ENCODE data around the gene WDR5. TPM values are rescaled to one million over a fixed set of nuclear protein-coding genes. Genes with fewer than 3 reads are reported as not detected.

The WDR5 gene
- total and polyA plus RNA-seq, 2 of the 13 experiments (the other 11 are each of a cell fraction or from before 2014, with no cell fraction given): 34.3 TPM

GRCh38 chr9:134169724-134170401 is 34.0 kb downstream of the WDR5 start (continued):
- TF ChIP-seq FOXK1 (CRISPR knock-in tag; IDR thresholded peaks at IDR 0.05; ENCODE audit: borderline replicate concordance, low read depth) (no peak), HNRNPK (IDR thresholded peaks at IDR 0.05; ENCODE audit: low read depth, low read length, poor library complexity, severe bottlenecking) (no peak), ZNF317 (CRISPR knock-in tag; IDR thresholded peaks at IDR 0.05) (no peak), POLR2A (IDR thresholded peaks at IDR 0.05; ENCODE audit: insufficient read depth in 1 of 2, low read depth in 2 of 2, low read length in 2 of 2) (no peak), CREB3 (CRISPR knock-in tag; IDR thresholded peaks at IDR 0.05) (no peak), SRSF4 (IDR thresholded peaks at IDR 0.05; ENCODE audit: low read depth, low read length, poor library complexity, severe bottlenecking) (no peak), CBX2 (IDR thresholded peaks at IDR 0.05; ENCODE audit: low read depth, low read length) (no peak), CBX2 (CRISPR knock-in tag; IDR thresholded peaks at IDR 0.05; ENCODE audit: low read depth) (no peak), CERS6 (CRISPR knock-in tag; IDR thresholded peaks at IDR 0.05) (no peak), NFE2 (CRISPR knock-in tag; IDR thresholded peaks at IDR 0.05) (no peak), ZNF30 (CRISPR knock-in tag; IDR thresholded peaks at IDR 0.05) (peak; percentile 49; the same call in 1 of the 2 replicates), MBD4 (IDR thresholded peaks at IDR 0.05; ENCODE audit: borderline replicate concordance, low read length) (no peak), MAZ (IDR thresholded peaks at IDR 0.05; ENCODE audit: borderline replicate concordance, low read depth, low read length) (no peak), MAZ (CRISPR knock-in tag; IDR thresholded peaks at IDR 0.05; ENCODE audit: low read depth) (no peak), BCL3 (CRISPR knock-in tag; IDR thresholded peaks at IDR 0.05) (no peak), ZNF577 (CRISPR knock-in tag; IDR thresholded peaks at IDR 0.05; ENCODE audit: borderline replicate concordance, low read depth) (no peak), THRA (CRISPR knock-in tag; IDR thresholded peaks at IDR 0.05; ENCODE audit: borderline replicate concordance) (no peak), ZBTB33 (CRISPR knock-in tag; IDR thresholded peaks at IDR 0.05) (peak; percentile 28; the same call in 1 of the 2 replicates), TBP (CRISPR knock-in tag; IDR thresholded peaks at IDR 0.05) (no peak), ZNF558 (CRISPR knock-in tag; IDR thresholded peaks at IDR 0.05; ENCODE audit: borderline replicate concordance) (no peak), U2AF2 (IDR thresholded peaks at IDR 0.05; ENCODE audit: low read depth, low read length) (no peak), MYC (CRISPR knock-in tag; IDR thresholded peaks at IDR 0.05; ENCODE audit: borderline replicate concordance) (peak; percentile 37; the same call in 1 of the 2 replicates), SMARCC2 (IDR thresholded peaks at IDR 0.05) (no peak), PPARG (CRISPR knock-in tag; conservative IDR thresholded peaks at IDR 0.05) (no peak), ZNF652 (CRISPR knock-in tag; IDR thresholded peaks at IDR 0.05; ENCODE audit: borderline replicate concordance, low read depth) (no peak)
